ENCODE results near the gene TMEM132D. TPM values are rescaled to one million over a fixed set of nuclear protein-coding genes. Genes with fewer than 3 reads are reported as not detected.

TMEM132D gene
- total RNA-seq, 1 experiment from 2014 or later = not detected

- no peak for TF ChIP-seq POLR2AphosphoS5 (IDR thresholded peaks at IDR 0.05; ENCODE audit: low read depth, low read length)
- no peak for TF ChIP-seq CTCF (IDR thresholded peaks at IDR 0.05)
- no TSS peak for BruUV-seq (replicated peaks)
- intact Hi-C loops (cut with micrococcal nuclease; ENCODE audit: unreplicated experiment) = no loop called here
- Histone ChIP-seq H3K9me3 (ENCODE audit: control insufficient read depth, insufficient read depth, low read depth, low read length) (no peaks in the 10 kb centered on the region), H3K4me3 (ENCODE audit: low read depth in 2 of 2, low read length in 2 of 2) (no peak overlapping the region), H3K36me3 (ENCODE audit: control insufficient read depth, insufficient read depth, low read length) (no peaks in the 10 kb centered on the region), H3K27ac (ENCODE audit: low read length) (no peak overlapping the region), H3K27me3 (ENCODE audit: control insufficient read depth, insufficient read depth, low read length) (no peaks in the 10 kb centered on the region), H3K4me1 (ENCODE audit: control insufficient read depth, insufficient read depth, low read length) (no peaks in the 10 kb centered on the region)
- in situ Hi-C loops (cut with HindIII; ENCODE audit: low pct_unique_long_range_greater_than_20kb, low sequenced_read_pairs) = no loop called here
- ChIA-PET CTCF (interaction anchor here (0.5 kb wide), 1 partner anchor 806 kb away, joined by 8 read pairs; no protein-coding TSS in a partner anchor), POLR2A (no interaction called here)
- DNase-seq (ENCODE audit: low read depth, low spot score) = no peak
- no peak for ATAC-seq
These were observed 84.4 kb downstream of the TMEM132D start for GRCh38 chr12:129819391-129819790.

GRCh38 chr12:129815846-129816245 is 88.0 kb downstream of the TMEM132D start:
- H3K4me3 ChIP-seq (ENCODE audit: low read depth in 2 of 2, low read length in 2 of 2) = no peak overlapping the region
- in situ Hi-C loops (cut with HindIII; ENCODE audit: low pct_unique_long_range_greater_than_20kb, low sequenced_read_pairs) = no loop called here
- no peak overlapping the region for H3K27ac ChIP-seq (ENCODE audit: low read length)

GRCh38 chr12:129811963-129812362 is 91.9 kb downstream of the TMEM132D start:
- no TSS peak for BruUV-seq (replicated peaks)
- H3K36me3 ChIP-seq (ENCODE audit: control insufficient read depth, insufficient read depth, low read length) = no peaks in the 10 kb centered on the region
- no peaks in the 10 kb centered on the region for H3K4me1 ChIP-seq (ENCODE audit: control insufficient read depth, insufficient read depth, low read length)
- CTCF ChIA-PET = no interaction called here
- no peak overlapping the region for H3K4me3 ChIP-seq (ENCODE audit: low read depth in 2 of 2, low read length in 2 of 2)
- peaks cover 2% of the 10 kb centered on the region; the same call in 1 of the 2 replicates for H3K27me3 ChIP-seq (ENCODE audit: control insufficient read depth, insufficient read depth, low read length)
- TF ChIP-seq REST (IDR thresholded peaks at IDR 0.05; ENCODE audit: insufficient read depth in 1 of 2, low read depth in 2 of 2, low read length in 1 of 2) (no peak), CTCF (IDR thresholded peaks at IDR 0.05) (no peak), POLR2AphosphoS5 (IDR thresholded peaks at IDR 0.05; ENCODE audit: low read depth, low read length) (no peak), TCF7L2 (IDR thresholded peaks at IDR 0.05; ENCODE audit: low read depth, low read length) (no peak), SIN3A (IDR thresholded peaks at IDR 0.05; ENCODE audit: borderline replicate concordance, insufficient read depth, low read depth, low read length) (no peak)
- no peaks in the 10 kb centered on the region for H3K9me3 ChIP-seq (ENCODE audit: control insufficient read depth, insufficient read depth, low read depth, low read length)
- in situ Hi-C loops (cut with HindIII; ENCODE audit: low pct_unique_long_range_greater_than_20kb, low sequenced_read_pairs) = no loop called here
- DNase-seq (ENCODE audit: low read depth, low spot score) (no peak), ATAC-seq (no peak)
- H3K27ac ChIP-seq (ENCODE audit: low read length) = no peak overlapping the region
- POLR2A ChIA-PET = no interaction called here
- intact Hi-C loops (cut with micrococcal nuclease; ENCODE audit: unreplicated experiment) = no loop called here

More at GRCh38 chr12:129815846-129816245, 88.0 kb downstream of the TMEM132D start:
- no peak for TF ChIP-seq TCF7L2 (IDR thresholded peaks at IDR 0.05; ENCODE audit: low read depth, low read length)
- TF ChIP-seq CTCF (IDR thresholded peaks at IDR 0.05) = no peak
- Histone ChIP-seq H3K4me1 (ENCODE audit: control insufficient read depth, insufficient read depth, low read length) (no peaks in the 10 kb centered on the region), H3K9me3 (ENCODE audit: control insufficient read depth, insufficient read depth, low read depth, low read length) (no peaks in the 10 kb centered on the region), H3K27me3 (ENCODE audit: control insufficient read depth, insufficient read depth, low read length) (no peaks in the 10 kb centered on the region), H3K36me3 (ENCODE audit: control insufficient read depth, insufficient read depth, low read length) (no peaks in the 10 kb centered on the region)
- ATAC-seq (no peak), DNase-seq (ENCODE audit: low read depth, low spot score) (no peak)
- ChIA-PET POLR2A (no interaction called here), CTCF (no interaction called here)
- no TSS peak for BruUV-seq (replicated peaks)
- intact Hi-C loops (cut with micrococcal nuclease; ENCODE audit: unreplicated experiment) = no loop called here
